ENCODE data around the gene IGFL2. TPM values are rescaled to one million over a fixed set of nuclear protein-coding genes. Genes with fewer than 3 reads are reported as not detected.

Gene IGFL2
- total RNA-seq, 1 experiment from 2014 or later = not detected

GRCh38 chr19:46115396-46116106 lies 32.5 kb upstream of the IGFL2 start:
- Mint-ChIP-seq H3K4me1 (ENCODE audit: low read depth, unreplicated experiment) (no peaks in the 10 kb centered on the region), H3K27me3 (ENCODE audit: unreplicated experiment) (peaks cover 77% of the 10 kb centered on the region), H3K4me3 (ENCODE audit: low read depth, unreplicated experiment) (no peak overlapping the region), H3K36me3 (ENCODE audit: insufficient read depth, unreplicated experiment) (no peaks in the 10 kb centered on the region), H3K9me3 (ENCODE audit: low read depth, unreplicated experiment) (no peaks in the 10 kb centered on the region), H3K27ac (ENCODE audit: unreplicated experiment) (no peak overlapping the region)
- BruUV-seq (replicated peaks) = no TSS peak
- intact Hi-C loops (cut with micrococcal nuclease; ENCODE audit: unreplicated experiment) = no loop called here
- DNase-seq = no peak
- no peak for TF ChIP-seq CTCF (IDR thresholded peaks at IDR 0.05; ENCODE audit: unreplicated experiment)
- CTCF ChIA-PET = no interaction called here

- CTCF ChIA-PET = no interaction called here
- no peak overlapping the region for H3K4me3 Mint-ChIP-seq (ENCODE audit: low read depth, unreplicated experiment)
- no peaks in the 10 kb centered on the region for H3K36me3 Mint-ChIP-seq (ENCODE audit: insufficient read depth, unreplicated experiment)
- H3K27me3 Mint-ChIP-seq (ENCODE audit: unreplicated experiment) = peaks cover 83% of the 10 kb centered on the region
- intact Hi-C loops (cut with micrococcal nuclease; ENCODE audit: unreplicated experiment) = no loop called here
- H3K4me1 Mint-ChIP-seq (ENCODE audit: low read depth, unreplicated experiment) = no peaks in the 10 kb centered on the region
- no peak for TF ChIP-seq CTCF (IDR thresholded peaks at IDR 0.05; ENCODE audit: unreplicated experiment)
- no peak overlapping the region for H3K27ac Mint-ChIP-seq (ENCODE audit: unreplicated experiment)
- no peaks in the 10 kb centered on the region for H3K9me3 Mint-ChIP-seq (ENCODE audit: low read depth, unreplicated experiment)
- BruUV-seq (replicated peaks) = no TSS peak
- DNase-seq = no peak
These were observed 31.9 kb upstream of the IGFL2 start for GRCh38 chr19:46116121-46116520.

GRCh38 chr19:46118136-46118535 lies 29.9 kb upstream of the IGFL2 start:
- BruUV-seq (replicated peaks) = no TSS peak
- CTCF ChIA-PET = no interaction called here
- Mint-ChIP-seq H3K27me3 (ENCODE audit: unreplicated experiment) (peaks cover 79% of the 10 kb centered on the region), H3K4me1 (ENCODE audit: low read depth, unreplicated experiment) (no peaks in the 10 kb centered on the region), H3K9me3 (ENCODE audit: low read depth, unreplicated experiment) (no peaks in the 10 kb centered on the region), H3K27ac (ENCODE audit: unreplicated experiment) (no peak overlapping the region), H3K36me3 (ENCODE audit: insufficient read depth, unreplicated experiment) (no peaks in the 10 kb centered on the region), H3K4me3 (ENCODE audit: low read depth, unreplicated experiment) (no peak overlapping the region)
- no peak for DNase-seq
- TF ChIP-seq CTCF (IDR thresholded peaks at IDR 0.05; ENCODE audit: unreplicated experiment) = no peak
- intact Hi-C loops (cut with micrococcal nuclease; ENCODE audit: unreplicated experiment) = no loop called here

- H3K4me1 Mint-ChIP-seq (ENCODE audit: low read depth, unreplicated experiment) = no peaks in the 10 kb centered on the region
- TF ChIP-seq CTCF (IDR thresholded peaks at IDR 0.05; ENCODE audit: unreplicated experiment) = no peak
- no peaks in the 10 kb centered on the region for H3K36me3 Mint-ChIP-seq (ENCODE audit: insufficient read depth, unreplicated experiment)
- BruUV-seq (replicated peaks) = no TSS peak
- CTCF ChIA-PET = no interaction called here
- intact Hi-C loops (cut with micrococcal nuclease; ENCODE audit: unreplicated experiment) = no loop called here
- no peak within 1 kb of the TSS for H3K4me3 Mint-ChIP-seq (ENCODE audit: low read depth, unreplicated experiment)
- H3K27me3 Mint-ChIP-seq (ENCODE audit: unreplicated experiment) = peaks cover 29% of the 10 kb centered on the region
- DNase-seq = no peak
- H3K9me3 Mint-ChIP-seq (ENCODE audit: low read depth, unreplicated experiment) = no peaks in the 10 kb centered on the region
- no peak within 1 kb of the TSS for H3K27ac Mint-ChIP-seq (ENCODE audit: unreplicated experiment)
These were observed 23.4 kb upstream of the IGFL2 start, which contains the start of gene IGFL3 for GRCh38 chr19:46124638-46125115. IGFL3 (minus strand) TSS chr19:46124688; CDS start chr19:46124649, 39 bp downstream.
